Panc1 (cell line): Measurements from ENCODE around the gene DEPDC1. TPM values are rescaled to one million over a fixed set of nuclear protein-coding genes. Genes with fewer than 3 reads are reported as not detected.
"Not testable (repeated sequence)": the region's sequence is repeated elsewhere in the genome, so short reads cannot be mapped to it uniquely, and the experiment has no call there.

ENCODE experiments used
- ATAC-seq: fragments of 200-7000 bp; cut with Tn5 transposase; 2 replicates; pipeline ENCODE4 v1.9.1; 2020; ENCODE audit warnings: mild to moderate bottlenecking, moderate library complexity
- BruUV-seq: library from RNA; stranded (reverse); fragments of 400-500 nt; replicated peaks from 2 replicates; lab custom pipeline; 2021; lab: Mats Ljungman, UMichigan
- CTCF ChIA-PET: fragments of 300-600 bp; sonication (Branson Sonifier 250); formaldehyde crosslinking; loops from one replicate; lab custom pipeline; 2022; ENCODE audit warnings: antibody characterized with exemption; lab: Charles Lee
- POLR2A ChIA-PET: fragments of 300-600 bp; sonication (Branson Sonifier 250); formaldehyde crosslinking; loops from one replicate; lab custom pipeline; 2022; ENCODE audit warnings: antibody characterized with exemption; lab: Charles Lee
- DNase-seq: peaks from one replicate; pipeline ENCODE4 v3.0.0-alpha.2; 2010; ENCODE audit warnings: low read depth, low spot score
- H3K27ac ChIP-seq: 2 replicates; pipeline ENCODE4 v1.5.1; 2011; ENCODE audit warnings: mild to moderate bottlenecking, low read length, inconsistent platforms
- H3K27me3 ChIP-seq: fragments of 200-500 bp; sonication (Bioruptor generic); 2 replicates; pipeline ENCODE4 v1.6.0; 2014; ENCODE audit warnings: low read length, inconsistent platforms; ENCODE audit not compliant: control insufficient read depth, insufficient read depth
- H3K36me3 ChIP-seq: fragments of 200-500 bp; sonication (Bioruptor generic); 2 replicates; pipeline ENCODE4 v1.5.1; 2014; ENCODE audit warnings: inconsistent platforms, mild to moderate bottlenecking, low read length, moderate library complexity; ENCODE audit not compliant: control insufficient read depth, insufficient read depth
- H3K4me1 ChIP-seq: 2 replicates; pipeline ENCODE4 v1.5.1; 2011; ENCODE audit warnings: inconsistent platforms, mild to moderate bottlenecking, low read length, moderate library complexity; ENCODE audit not compliant: control insufficient read depth, insufficient read depth
- H3K4me3 ChIP-seq, 2 experiments: 2 replicates each; pipeline ENCODE4 v1.5.1; 2011 to 2012; ENCODE audit warnings: low read depth in 2 of 2, low read length in 2 of 2, mild to moderate bottlenecking in 2 of 2, inconsistent platforms in 1 of 2, moderate library complexity in 1 of 2
- H3K9me3 ChIP-seq: fragments of 200-500 bp; sonication (Bioruptor generic); 2 replicates; pipeline ENCODE4 v1.5.1; 2014; ENCODE audit warnings: low read depth, mild to moderate bottlenecking, inconsistent platforms, low read length, moderate library complexity; ENCODE audit not compliant: control insufficient read depth, insufficient read depth
- POLR2AphosphoS5 ChIP-seq: IDR thresholded peaks from 2 replicates; pipeline ENCODE4 v1.6.1; 2012; ENCODE audit warnings: mild to moderate bottlenecking, low read depth, low read length, moderate library complexity
- REST ChIP-seq, 2 experiments: IDR thresholded peaks; 2 replicates each; pipeline ENCODE4 v1.6.1; 2011 to 2012; ENCODE audit warnings: low read depth in 2 of 2, control low read depth in 1 of 2, low read length in 1 of 2, mild to moderate bottlenecking in 1 of 2, moderate library complexity in 1 of 2; ENCODE audit not compliant: insufficient read depth in 1 of 2
- SIN3A ChIP-seq: IDR thresholded peaks from 2 replicates; pipeline ENCODE4 v1.6.1; 2012; ENCODE audit warnings: low read depth, mild to moderate bottlenecking, low read length, moderate library complexity, borderline replicate concordance; ENCODE audit not compliant: insufficient read depth
- TCF7L2 ChIP-seq: IDR thresholded peaks from 2 replicates; pipeline ENCODE4 v1.6.1; 2011; ENCODE audit warnings: mild to moderate bottlenecking, low read depth, low read length, inconsistent platforms
- in situ Hi-C: cut with HindIII; loops from 2 replicates; pipeline ENCODE4 v1.10.0; 2016; ENCODE audit warnings: low sequenced_read_pairs, low pct_unique_long_range_greater_than_20kb
- intact Hi-C: fragments of 100-400 bp; cut with micrococcal nuclease; formaldehyde crosslinking; loops from one replicate; pipeline ENCODE4 v1.10.0; 2022; ENCODE audit not compliant: unreplicated experiment
- total RNA-seq: library from RNA; stranded (reverse); gene quantifications from one replicate; pipeline ENCODE4 v1.2.1, GENCODE V29; 2021; ENCODE audit not compliant: unreplicated experiment
- TF ChIP-seq, protein P1 (sequence below): fragments of 450-650 bp; IDR thresholded peaks from 2 replicates; pipeline ENCODE4 v1.5.1; 2017; ENCODE audit warnings: mild to moderate bottlenecking

Gene DEPDC1
- total RNA-seq, 1 experiment from 2014 or later = 43.0 TPM

DNA sequence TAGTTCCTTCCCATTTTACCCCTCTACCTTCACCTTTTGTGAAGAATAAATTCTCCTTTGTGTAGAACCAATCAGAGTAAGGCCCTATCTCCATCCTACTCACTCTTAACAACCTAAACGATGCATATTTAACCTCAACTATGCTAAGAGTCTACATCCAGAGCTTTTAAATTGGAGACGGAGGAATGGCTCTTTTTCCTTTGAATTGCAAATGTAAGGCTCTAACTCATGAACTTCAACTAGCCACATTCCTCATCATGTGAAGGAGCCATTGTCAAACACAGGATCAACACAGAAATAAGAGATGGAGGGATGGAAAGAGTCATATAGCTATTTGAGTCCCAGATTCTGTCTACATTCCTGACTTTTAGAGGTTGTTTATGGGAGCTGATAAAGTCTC is 18.2 kb downstream of the DEPDC1 start:
- TF ChIP-seq TCF7L2 (no peak), REST (IDR thresholded peaks at IDR 0.05; ENCODE audit: insufficient read depth in 1 of 2, low read depth in 2 of 2, low read length in 1 of 2) (no peak), SIN3A (no peak), POLR2AphosphoS5 (no peak)
- TF ChIP-seq, protein P1, sequence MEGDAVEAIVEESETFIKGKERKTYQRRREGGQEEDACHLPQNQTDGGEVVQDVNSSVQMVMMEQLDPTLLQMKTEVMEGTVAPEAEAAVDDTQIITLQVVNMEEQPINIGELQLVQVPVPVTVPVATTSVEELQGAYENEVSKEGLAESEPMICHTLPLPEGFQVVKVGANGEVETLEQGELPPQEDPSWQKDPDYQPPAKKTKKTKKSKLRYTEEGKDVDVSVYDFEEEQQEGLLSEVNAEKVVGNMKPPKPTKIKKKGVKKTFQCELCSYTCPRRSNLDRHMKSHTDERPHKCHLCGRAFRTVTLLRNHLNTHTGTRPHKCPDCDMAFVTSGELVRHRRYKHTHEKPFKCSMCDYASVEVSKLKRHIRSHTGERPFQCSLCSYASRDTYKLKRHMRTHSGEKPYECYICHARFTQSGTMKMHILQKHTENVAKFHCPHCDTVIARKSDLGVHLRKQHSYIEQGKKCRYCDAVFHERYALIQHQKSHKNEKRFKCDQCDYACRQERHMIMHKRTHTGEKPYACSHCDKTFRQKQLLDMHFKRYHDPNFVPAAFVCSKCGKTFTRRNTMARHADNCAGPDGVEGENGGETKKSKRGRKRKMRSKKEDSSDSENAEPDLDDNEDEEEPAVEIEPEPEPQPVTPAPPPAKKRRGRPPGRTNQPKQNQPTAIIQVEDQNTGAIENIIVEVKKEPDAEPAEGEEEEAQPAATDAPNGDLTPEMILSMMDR = no peak
- no TSS peak for BruUV-seq

GRCh38 chr1:68476626-68477025 is 20.3 kb downstream of the DEPDC1 start:
- BruUV-seq, H3K4me1 ChIP-seq, H3K4me3 ChIP-seq, DNase-seq, CTCF ChIA-PET, POLR2A ChIA-PET, ATAC-seq, in situ Hi-C loops, H3K27me3 ChIP-seq, H3K9me3 ChIP-seq, H3K27ac ChIP-seq, intact Hi-C loops: not testable (repeated sequence)
- H3K36me3 ChIP-seq = peaks cover 45% of the 10 kb centered on the region

More for the DNA sequence above, 18.2 kb downstream of the DEPDC1 start:
- H3K27ac ChIP-seq = no peak overlapping the region
- H3K27me3 ChIP-seq = no peaks in the 10 kb centered on the region
- no peaks in the 10 kb centered on the region for H3K9me3 ChIP-seq
- no peak overlapping the region for H3K4me3 ChIP-seq
- peaks cover 59% of the 10 kb centered on the region for H3K36me3 ChIP-seq
- in situ Hi-C loops (no loop called here), intact Hi-C loops (no loop called here)
- ChIA-PET POLR2A (no interaction called here), CTCF (no interaction called here)
- ATAC-seq (no peak), DNase-seq (no peak)
- H3K4me1 ChIP-seq = no peaks in the 10 kb centered on the region

GRCh38 chr1:68473060-68473459 is 23.8 kb downstream of the DEPDC1 start:
- no peak overlapping the region for H3K27ac ChIP-seq
- H3K9me3 ChIP-seq = no peaks in the 10 kb centered on the region
- no TSS peak for BruUV-seq
- ATAC-seq (no peak), DNase-seq (no peak)
- intact Hi-C loops = loop anchor here (5.0 kb wide), 1 partner anchor 1264 kb away; no protein-coding TSS in a partner anchor
- in situ Hi-C loops = no loop called here
- H3K36me3 ChIP-seq = peaks cover 22% of the 10 kb centered on the region
- no peaks in the 10 kb centered on the region for H3K27me3 ChIP-seq
- ChIA-PET POLR2A (no interaction called here), CTCF (no interaction called here)
- H3K4me1 ChIP-seq = no peaks in the 10 kb centered on the region
- no peak overlapping the region for H3K4me3 ChIP-seq
- TF ChIP-seq SIN3A = no peak
- no peak for TF ChIP-seq REST (IDR thresholded peaks at IDR 0.05; ENCODE audit: insufficient read depth in 1 of 2, low read depth in 2 of 2, low read length in 1 of 2)
- no peak for TF ChIP-seq TCF7L2
- no peak for TF ChIP-seq POLR2AphosphoS5
- TF ChIP-seq, protein P1 = no peak
